IMR-90 (cell line): Measurements from ENCODE around the gene WNT7B. TPM values are rescaled to one million over a fixed set of nuclear protein-coding genes. Genes with fewer than 3 reads are reported as not detected.

ENCODE experiments used
- ATAC-seq: fragments of 200-7000 bp; cut with Tn5 transposase; 2 replicates; pipeline ENCODE4 v1.9.1; 2020; ENCODE audit warnings: low read depth, mild to moderate bottlenecking, moderate library complexity
- BruUV-seq: library from RNA; stranded (reverse); fragments of 400-500 nt; replicated peaks from 2 replicates; lab custom pipeline; 2021; lab: Mats Ljungman, UMichigan
- CTCF ChIA-PET: fragments of 300-600 bp; formaldehyde crosslinking; extraction: SDS; loops from one replicate; lab custom pipeline; 2021; ENCODE audit warnings: antibody characterized with exemption; lab: Yijun Ruan, JAX
- POLR2A ChIA-PET: fragments of 300-600 bp; sonication (Branson Sonifier 250); formaldehyde crosslinking; loops from one replicate; lab custom pipeline; 2022; ENCODE audit warnings: antibody characterized with exemption; ENCODE audit not compliant: unreplicated experiment; lab: Charles Lee
- DNase-seq: peaks from one replicate; pipeline ENCODE4 v3.0.0; 2013
- H2AFZ ChIP-seq: replicated peaks from 2 replicates; pipeline ENCODE3; 2013; ENCODE audit warnings: low read length, mild to moderate bottlenecking; ENCODE audit not compliant: poor library complexity
- H2AK5ac ChIP-seq: 2 replicates; pipeline ENCODE4 v1.6.1; 2013; ENCODE audit warnings: low read depth, low read length, inconsistent platforms
- H2AK9ac ChIP-seq: replicated peaks from 2 replicates; pipeline ENCODE3; 2013; ENCODE audit warnings: mild to moderate bottlenecking, low read depth, low read length, moderate library complexity; ENCODE audit not compliant: poor library complexity
- H2BK120ac ChIP-seq: 2 replicates; pipeline ENCODE4 v1.6.1; 2013; ENCODE audit warnings: low read depth, low read length, inconsistent platforms
- H2BK15ac ChIP-seq: 3 replicates; pipeline ENCODE4 v1.6.1; 2013; ENCODE audit warnings: low read depth, low read length, inconsistent platforms
- H2BK20ac ChIP-seq: 2 replicates; pipeline ENCODE4 v1.6.1; 2013; ENCODE audit warnings: low read depth, mild to moderate bottlenecking, inconsistent platforms, low read length, moderate library complexity
- H2BK5ac ChIP-seq: 2 replicates; pipeline ENCODE4 v1.6.1; 2013; ENCODE audit warnings: mild to moderate bottlenecking, low read depth, low read length, inconsistent platforms; ENCODE audit not compliant: poor library complexity, severe bottlenecking
- H3K14ac ChIP-seq: replicated peaks from 2 replicates; pipeline ENCODE4 v1.6.1; 2013; ENCODE audit warnings: low read depth, low read length, inconsistent platforms
- H3K18ac ChIP-seq: 2 replicates; pipeline ENCODE4 v1.6.1; 2013; ENCODE audit warnings: low read depth, low read length, control low read depth
- H3K23ac ChIP-seq: 2 replicates; pipeline ENCODE4 v1.6.1; 2013; ENCODE audit warnings: low read depth, low read length, inconsistent platforms
- H3K27ac ChIP-seq: 2 replicates; pipeline ENCODE4 v1.5.1; 2013; ENCODE audit warnings: mild to moderate bottlenecking, control low read depth, low read length; ENCODE audit not compliant: insufficient read depth
- H3K27me3 ChIP-seq: 2 replicates; pipeline ENCODE4 v1.6.1; 2013; ENCODE audit warnings: low read length; ENCODE audit not compliant: control insufficient read depth, insufficient read depth
- H3K36me3 ChIP-seq: 2 replicates; pipeline ENCODE4 v1.6.1; 2013; ENCODE audit warnings: low read length, mixed read lengths; ENCODE audit not compliant: control insufficient read depth, insufficient read depth
- H3K4ac ChIP-seq: 2 replicates; pipeline ENCODE4 v1.6.1; 2013; ENCODE audit warnings: low read depth, low read length, inconsistent platforms
- H3K4me1 ChIP-seq: 2 replicates; pipeline ENCODE4 v1.6.1; 2013; ENCODE audit warnings: low read length, mixed read lengths; ENCODE audit not compliant: control insufficient read depth, insufficient read depth
- H3K4me2 ChIP-seq: 2 replicates; pipeline ENCODE4 v1.6.1; 2013; ENCODE audit warnings: low read depth, mild to moderate bottlenecking, control low read depth, low read length, moderate library complexity
- H3K4me3 ChIP-seq: 2 replicates; pipeline ENCODE4 v1.5.1; 2013; ENCODE audit warnings: low read depth, mild to moderate bottlenecking, control low read depth, low read length, moderate library complexity; ENCODE audit not compliant: insufficient read depth
- H3K56ac ChIP-seq: 2 replicates; pipeline ENCODE4 v1.6.1; 2013; ENCODE audit warnings: low read length, inconsistent platforms; ENCODE audit not compliant: insufficient read depth; ENCODE audit errors: extremely low read depth
- H3K79me1 ChIP-seq, 2 experiments: 2 replicates each; pipeline ENCODE4 v1.6.1; 2013; ENCODE audit warnings: low read length in 2 of 2, inconsistent platforms in 1 of 2, low read depth in 1 of 2
- H3K9ac ChIP-seq: 2 replicates; pipeline ENCODE4 v1.6.1; 2013; ENCODE audit warnings: low read depth, low read length, control low read depth
- H3K9me1 ChIP-seq: 2 replicates; pipeline ENCODE4 v1.6.1; 2013; ENCODE audit warnings: low read length, inconsistent platforms; ENCODE audit not compliant: insufficient read depth
- H3K9me3 ChIP-seq: 2 replicates; pipeline ENCODE4 v1.6.1; 2013; ENCODE audit warnings: low read length; ENCODE audit not compliant: control insufficient read depth, insufficient read depth
- H4K20me1 ChIP-seq: 2 replicates; pipeline ENCODE4 v1.6.1; 2013; ENCODE audit warnings: low read length, inconsistent platforms; ENCODE audit not compliant: insufficient read depth
- H4K5ac ChIP-seq: 2 replicates; pipeline ENCODE4 v1.6.1; 2013; ENCODE audit warnings: mild to moderate bottlenecking, low read depth, low read length, control low read depth
- H4K8ac ChIP-seq, 2 experiments: 2 replicates each; pipeline ENCODE4 v1.6.1; 2013; ENCODE audit warnings: low read depth in 2 of 2, low read length in 2 of 2, control low read depth in 1 of 2, inconsistent platforms in 1 of 2
- H4K91ac ChIP-seq: 2 replicates; pipeline ENCODE4 v1.6.1; 2013; ENCODE audit warnings: low read depth, low read length, inconsistent platforms; ENCODE audit not compliant: insufficient read depth
- BHLHE40 ChIP-seq: fragments of 150-350 bp; IDR thresholded peaks from 2 replicates; pipeline ENCODE4 v1.6.1; 2016; ENCODE audit warnings: mild to moderate bottlenecking, low read depth, low read length
- CEBPB ChIP-seq: IDR thresholded peaks from 2 replicates; pipeline ENCODE4 v1.6.1; 2012; ENCODE audit warnings: low read depth, low read length, improper control_type of control experiment
- CHD1 ChIP-seq: IDR thresholded peaks from 2 replicates; pipeline ENCODE4 v1.6.1; 2012; ENCODE audit warnings: low read depth, low read length, improper control_type of control experiment
- FOS ChIP-seq: fragments of 150-350 bp; IDR thresholded peaks from 2 replicates; pipeline ENCODE4 v1.6.1; 2016; ENCODE audit warnings: low read depth, low read length
- MAFK ChIP-seq: IDR thresholded peaks from 2 replicates; pipeline ENCODE4 v1.6.1; 2012; ENCODE audit warnings: low read depth, low read length, improper control_type of control experiment
- MAZ ChIP-seq: IDR thresholded peaks from 2 replicates; pipeline ENCODE4 v1.6.1; 2012; ENCODE audit warnings: low read depth, mild to moderate bottlenecking, low read length, improper control_type of control experiment, moderate library complexity, borderline replicate concordance
- MXI1 ChIP-seq: IDR thresholded peaks from 2 replicates; pipeline ENCODE4 v1.6.1; 2012; ENCODE audit warnings: low read depth, mild to moderate bottlenecking, low read length, moderate library complexity, borderline replicate concordance
- NFE2L2 ChIP-seq: fragments of 150-350 bp; IDR thresholded peaks from 2 replicates; pipeline ENCODE4 v1.6.1; 2016; ENCODE audit warnings: low read depth, mild to moderate bottlenecking, low read length
- POLR2A ChIP-seq: IDR thresholded peaks from 2 replicates; pipeline ENCODE4 v1.6.1; 2012; ENCODE audit warnings: mild to moderate bottlenecking, low read depth, low read length
- RAD21 ChIP-seq: IDR thresholded peaks from 2 replicates; pipeline ENCODE4 v1.6.1; 2012; ENCODE audit warnings: low read length, improper control_type of control experiment
- RCOR1 ChIP-seq: IDR thresholded peaks from 2 replicates; pipeline ENCODE4 v1.6.1; 2012; ENCODE audit warnings: mild to moderate bottlenecking, low read length, improper control_type of control experiment; ENCODE audit not compliant: insufficient replicate concordance
- RFX5 ChIP-seq: IDR thresholded peaks from 2 replicates; pipeline ENCODE4 v1.8.0; 2012; ENCODE audit warnings: low read depth, mild to moderate bottlenecking, low read length, moderate library complexity
- SMC3 ChIP-seq: fragments of 150-350 bp; IDR thresholded peaks from 2 replicates; pipeline ENCODE4 v1.6.1; 2016; ENCODE audit warnings: low read depth, mild to moderate bottlenecking, antibody characterized with exemption, low read length, moderate library complexity
- WGBS, 2 experiments: methylation state at CpG; one replicate each; pipeline versions ENCODE4 v1.1.5 to v1.1.7; 2013; ENCODE audit warnings: missing lambda C conversion rate in 2 of 2; ENCODE audit not compliant: insufficient read length in 1 of 2; ENCODE audit errors: extremely low coverage in 2 of 2; 5-methylcytosine and 5-hydroxymethylcytosine counted together
- dilution Hi-C: fragments of 300-500 bp; cut with HindIII; formaldehyde crosslinking; loops from one replicate; pipeline ENCODE4 v1.14.3; 2018; ENCODE audit warnings: low sequenced_read_pairs; ENCODE audit not compliant: unreplicated experiment
- in situ Hi-C: fragments of 300-500 bp; cut with MboI; formaldehyde crosslinking; loops from 3 replicates; pipeline ENCODE4 v1.14.3; 2019; ENCODE audit warnings: low sequenced_read_pairs, inconsistent platforms, mixed read lengths
- intact Hi-C: fragments of 100-400 bp; cut with micrococcal nuclease; formaldehyde crosslinking; loops from 2 replicates; pipeline ENCODE4 v1.10.0; 2022
- polyA plus RNA-seq, 3 experiments: library from polyadenylated mRNA; depleted of rRNA; stranded (reverse); fragments of >200 nt; gene quantifications; 2 replicates each; pipeline ENCODE4 v1.2.3, GENCODE V29; 2012; ENCODE audit warnings: low replicate concordance in 1 of 3
- total RNA-seq: library from RNA; depleted of rRNA; stranded (reverse); fragments of >200 nt; gene quantifications from 2 replicates; pipeline ENCODE4 v1.2.3, GENCODE V29; 2012
- TF ChIP-seq, protein P1 (sequence below): fragments of 150-350 bp; IDR thresholded peaks from 2 replicates; pipeline ENCODE4 v1.6.1; 2016; ENCODE audit warnings: low read depth, mild to moderate bottlenecking, low read length, moderate library complexity, borderline replicate concordance
- TF ChIP-seq, protein P2 (sequence below): fragments of 150-350 bp; IDR thresholded peaks from 2 replicates; pipeline ENCODE4 v1.6.1; 2017; ENCODE audit warnings: mild to moderate bottlenecking, antibody characterized with exemption, low read length, low read depth
- TF ChIP-seq, protein P3 (sequence below): conservative IDR thresholded peaks from 2 replicates; pipeline ENCODE4 v1.5.1; 2012; ENCODE audit warnings: mild to moderate bottlenecking, low read depth, low read length, improper control_type of control experiment

WNT7B gene
- total and polyA plus RNA-seq, 2 of the 4 experiments (the other 2 are of a cell fraction), result under 0.01 to 0.15 TPM

DNA sequence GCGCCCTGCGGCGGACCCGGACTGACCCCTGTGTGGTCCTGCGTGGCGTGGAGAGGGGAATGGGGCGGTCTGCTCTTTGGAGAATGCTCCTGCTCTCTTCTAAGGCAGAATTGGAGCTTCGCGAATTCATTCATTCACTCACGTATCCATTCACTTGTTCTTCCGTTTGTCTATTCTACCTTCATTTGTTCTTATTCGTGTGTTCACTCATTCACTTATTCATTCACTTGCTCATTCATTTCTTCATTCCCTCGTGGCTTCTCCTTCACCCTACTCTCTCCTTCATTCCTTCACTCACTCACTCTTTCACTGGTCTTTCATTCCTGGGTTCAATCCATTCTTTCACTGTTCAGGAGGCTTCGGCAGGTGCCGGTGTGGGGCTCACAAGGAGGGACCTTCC, 69.6 kb downstream of the WNT7B start:
- Histone ChIP-seq H4K91ac (no peak overlapping the region), H3K18ac (no peak overlapping the region), H4K20me1 (peaks cover 13% of the 10 kb centered on the region), H3K4ac (no peak overlapping the region), H2BK20ac (no peak overlapping the region), H3K9ac (no peak overlapping the region), H3K14ac (no peak overlapping the region), H2BK120ac (no peak overlapping the region), H3K4me3 (no peak overlapping the region), H3K27me3 (peaks cover 22% of the 10 kb centered on the region; the same call in 1 of the 2 replicates), H3K79me1 (no peaks in the 10 kb centered on the region), H3K4me1 (peaks cover 22% of the 10 kb centered on the region), H2AK5ac (no peak overlapping the region), H3K56ac (no peak overlapping the region), H3K27ac (no peak overlapping the region), H3K9me1 (peaks cover 10% of the 10 kb centered on the region; the same call in 1 of the 2 replicates), H4K8ac (no peak overlapping the region), H2AFZ (no peak overlapping the region), H3K36me3 (no peaks in the 10 kb centered on the region), H2AK9ac (no peak overlapping the region), H3K23ac (no peak overlapping the region), H2BK15ac (no peak overlapping the region), H3K4me2 (no peak overlapping the region), H4K5ac (no peak overlapping the region), H3K9me3 (no peaks in the 10 kb centered on the region), H2BK5ac (no peak overlapping the region)
- in situ Hi-C loops, result no loop called here
- no TSS peak for BruUV-seq
- ATAC-seq (no peak), DNase-seq (no peak)
- no peak for TF ChIP-seq MAZ
- TF ChIP-seq RFX5, result no peak
- TF ChIP-seq, protein P1, sequence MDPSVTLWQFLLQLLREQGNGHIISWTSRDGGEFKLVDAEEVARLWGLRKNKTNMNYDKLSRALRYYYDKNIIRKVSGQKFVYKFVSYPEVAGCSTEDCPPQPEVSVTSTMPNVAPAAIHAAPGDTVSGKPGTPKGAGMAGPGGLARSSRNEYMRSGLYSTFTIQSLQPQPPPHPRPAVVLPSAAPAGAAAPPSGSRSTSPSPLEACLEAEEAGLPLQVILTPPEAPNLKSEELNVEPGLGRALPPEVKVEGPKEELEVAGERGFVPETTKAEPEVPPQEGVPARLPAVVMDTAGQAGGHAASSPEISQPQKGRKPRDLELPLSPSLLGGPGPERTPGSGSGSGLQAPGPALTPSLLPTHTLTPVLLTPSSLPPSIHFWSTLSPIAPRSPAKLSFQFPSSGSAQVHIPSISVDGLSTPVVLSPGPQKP, result no peak
- no peak for TF ChIP-seq RCOR1
- TF ChIP-seq, protein P2, sequence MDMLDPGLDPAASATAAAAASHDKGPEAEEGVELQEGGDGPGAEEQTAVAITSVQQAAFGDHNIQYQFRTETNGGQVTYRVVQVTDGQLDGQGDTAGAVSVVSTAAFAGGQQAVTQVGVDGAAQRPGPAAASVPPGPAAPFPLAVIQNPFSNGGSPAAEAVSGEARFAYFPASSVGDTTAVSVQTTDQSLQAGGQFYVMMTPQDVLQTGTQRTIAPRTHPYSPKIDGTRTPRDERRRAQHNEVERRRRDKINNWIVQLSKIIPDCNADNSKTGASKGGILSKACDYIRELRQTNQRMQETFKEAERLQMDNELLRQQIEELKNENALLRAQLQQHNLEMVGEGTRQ, result no peak
- TF ChIP-seq RAD21, result no peak
- TF ChIP-seq SMC3, result no peak
- TF ChIP-seq, protein P3, sequence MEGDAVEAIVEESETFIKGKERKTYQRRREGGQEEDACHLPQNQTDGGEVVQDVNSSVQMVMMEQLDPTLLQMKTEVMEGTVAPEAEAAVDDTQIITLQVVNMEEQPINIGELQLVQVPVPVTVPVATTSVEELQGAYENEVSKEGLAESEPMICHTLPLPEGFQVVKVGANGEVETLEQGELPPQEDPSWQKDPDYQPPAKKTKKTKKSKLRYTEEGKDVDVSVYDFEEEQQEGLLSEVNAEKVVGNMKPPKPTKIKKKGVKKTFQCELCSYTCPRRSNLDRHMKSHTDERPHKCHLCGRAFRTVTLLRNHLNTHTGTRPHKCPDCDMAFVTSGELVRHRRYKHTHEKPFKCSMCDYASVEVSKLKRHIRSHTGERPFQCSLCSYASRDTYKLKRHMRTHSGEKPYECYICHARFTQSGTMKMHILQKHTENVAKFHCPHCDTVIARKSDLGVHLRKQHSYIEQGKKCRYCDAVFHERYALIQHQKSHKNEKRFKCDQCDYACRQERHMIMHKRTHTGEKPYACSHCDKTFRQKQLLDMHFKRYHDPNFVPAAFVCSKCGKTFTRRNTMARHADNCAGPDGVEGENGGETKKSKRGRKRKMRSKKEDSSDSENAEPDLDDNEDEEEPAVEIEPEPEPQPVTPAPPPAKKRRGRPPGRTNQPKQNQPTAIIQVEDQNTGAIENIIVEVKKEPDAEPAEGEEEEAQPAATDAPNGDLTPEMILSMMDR, result no peak
- TF ChIP-seq POLR2A, result no peak
- no peak for TF ChIP-seq CEBPB
- no peak for TF ChIP-seq MXI1
- TF ChIP-seq FOS, result no peak
- TF ChIP-seq MAFK, result no peak
- TF ChIP-seq BHLHE40, result no peak
- TF ChIP-seq CHD1, result no peak
- no peak for TF ChIP-seq NFE2L2
- WGBS, 2 experiments, result 74% methylated on average over 4 of the region's 15 CpGs; no CpG with 5 or more reads in 1 of the 2 experiments
- dilution Hi-C loops, result no loop called here
- ChIA-PET POLR2A (no interaction called here), CTCF (no interaction called here)
- intact Hi-C loops, result no loop called here
